Fibroblast of skin of right biceps (primary cell): ENCODE results near the gene EMP3.
A peak's percentile ranks its signal among the peaks of the same experiment; 100 is the strongest.
"Not testable (repeated sequence)": the region's sequence is repeated elsewhere in the genome, so short reads cannot be mapped to it uniquely, and the experiment has no call there.

Source experiments
- DNase-seq: peaks from one replicate; pipeline ENCODE4 v3.0.0-alpha.2; 2013

EMP3 gene

GRCh38 chr19:48348737-48349136, 23.4 kb downstream of the EMP3 start:
- no peak for DNase-seq

GRCh38 chr19:48350856-48351255, 25.5 kb downstream of the EMP3 start:
- no peak for DNase-seq

DNA sequence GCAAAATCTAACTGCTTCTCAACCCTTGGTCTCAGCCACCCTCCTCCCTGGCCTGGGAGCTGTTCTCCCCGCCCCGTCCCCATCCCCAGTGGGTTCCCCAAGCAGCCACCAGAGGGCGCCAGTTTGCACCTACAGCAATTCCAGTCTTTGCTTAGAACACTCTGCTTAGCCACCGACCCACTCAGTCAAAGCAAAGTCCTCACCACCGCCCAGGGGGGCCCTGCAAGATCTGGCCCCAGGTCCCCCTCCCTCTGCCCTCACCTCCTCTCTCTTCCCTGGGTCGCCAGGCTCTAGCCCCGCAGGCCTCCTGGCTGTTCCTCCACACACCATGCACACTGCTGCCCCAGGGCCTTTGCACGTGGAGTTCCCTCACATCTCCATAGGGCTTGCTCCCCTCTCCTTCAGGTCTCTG, 26.0 kb downstream of the EMP3 start:
- DNase-seq = peak; percentile 57

DNA sequence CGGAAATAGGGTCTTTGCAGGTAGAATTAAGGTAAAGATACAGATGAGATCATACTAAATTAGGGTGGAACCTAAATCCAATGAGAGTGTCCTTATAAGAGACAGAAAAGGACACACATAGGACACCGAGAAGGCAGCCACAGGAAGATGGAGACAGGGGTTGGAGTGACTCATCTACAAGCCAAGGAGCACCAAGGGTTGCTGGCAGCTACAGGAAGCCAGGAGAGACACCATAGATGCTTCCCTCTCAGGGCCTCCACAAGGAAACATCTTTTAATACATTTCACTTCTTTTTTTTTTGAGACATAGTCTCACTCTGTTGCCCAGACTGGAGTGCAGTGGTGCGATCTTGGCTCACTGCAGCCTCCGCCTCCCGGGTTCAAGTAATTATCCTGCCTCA, 28.3 kb downstream of the EMP3 start:
- peak; percentile 34 for DNase-seq

GRCh38 chr19:48354332-48354992, 29.1 kb downstream of the EMP3 start:
- no peak for DNase-seq

GRCh38 chr19:48355365-48355954, 30.1 kb downstream of the EMP3 start:
- DNase-seq = no peak

GRCh38 chr19:48359123-48359522, 33.8 kb downstream of the EMP3 start:
- DNase-seq = no peak

DNA sequence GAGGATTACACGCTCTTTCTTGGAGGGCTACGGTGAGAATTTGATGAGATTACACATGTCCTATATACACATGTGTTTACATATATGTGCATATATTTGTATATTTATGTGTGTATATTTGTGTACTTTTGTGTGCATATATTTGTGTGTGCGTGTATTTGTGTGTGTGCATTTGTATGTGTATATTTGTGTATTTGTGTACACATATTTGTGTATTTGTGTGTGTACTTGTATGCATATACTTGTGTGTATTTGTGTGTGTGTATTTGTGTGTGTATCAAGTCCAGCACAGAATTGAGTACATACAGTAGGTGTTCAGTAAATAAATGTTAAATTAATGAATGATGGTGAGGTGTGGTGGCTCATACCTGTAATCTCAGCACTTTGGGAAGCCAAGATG, 36.6 kb downstream of the EMP3 start:
- no peak for DNase-seq

- peak; percentile 95 for DNase-seq
Measured at GRCh38 chr19:48362716-48363499, 37.6 kb downstream of the EMP3 start.

DNA sequence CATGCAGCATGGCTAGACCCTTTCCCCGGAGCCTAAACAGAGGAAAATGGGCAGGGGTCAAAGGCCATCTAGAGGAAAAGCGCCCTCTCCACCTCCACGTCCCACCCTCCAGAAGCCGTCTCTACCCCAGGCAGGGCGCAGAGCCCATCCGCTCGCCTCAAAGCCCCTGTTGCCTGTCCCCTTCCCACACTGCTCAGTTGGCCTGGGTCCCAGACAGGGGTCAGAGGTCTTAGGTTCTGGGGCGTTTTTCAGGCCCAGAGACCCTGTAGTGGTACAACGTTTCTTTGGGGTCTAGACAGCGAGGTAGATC, 38.1 kb downstream of the EMP3 start:
- no peak for DNase-seq

DNA sequence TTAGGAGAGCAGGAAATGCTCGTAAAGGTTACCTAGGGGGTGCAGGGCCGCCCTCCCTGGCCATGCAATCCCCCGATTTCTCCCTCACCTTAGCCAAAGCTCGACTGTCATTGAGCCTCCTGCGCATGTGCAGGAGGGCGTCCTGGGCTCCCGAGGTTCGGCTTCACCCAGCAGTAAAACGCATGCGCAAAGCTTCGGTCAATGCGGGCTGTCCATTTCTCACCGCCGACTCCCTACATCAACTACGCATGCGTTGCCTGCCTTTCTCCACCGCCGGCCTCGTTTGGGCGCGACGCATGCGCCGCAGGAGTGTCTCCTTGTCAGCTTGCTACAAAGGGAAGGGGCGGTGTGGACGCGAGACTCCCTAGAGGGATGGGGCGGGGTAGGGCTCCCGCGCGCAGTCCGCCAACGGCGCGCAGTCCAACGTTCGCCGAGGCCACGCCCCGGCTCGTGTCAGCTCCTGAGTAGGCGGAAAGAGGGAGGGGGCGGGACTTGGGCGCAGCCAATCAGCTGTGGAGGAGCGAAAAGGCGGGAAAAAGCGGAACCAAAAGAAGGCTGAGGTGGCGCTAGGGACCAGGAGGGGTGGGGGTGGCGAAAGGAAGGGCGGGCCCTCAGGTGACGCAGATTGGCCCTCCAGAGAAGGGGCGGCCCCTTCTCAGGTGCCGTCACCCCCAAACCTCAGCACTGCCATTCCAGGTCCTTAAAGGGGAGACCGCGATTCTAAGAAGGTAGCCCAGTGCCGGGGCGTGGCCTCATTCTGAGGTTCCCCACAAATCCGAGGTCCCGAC, 38.7 kb downstream of the EMP3 start, which contains the start of the genes SYNGR4 and TMEM143:
SYNGR4 (plus strand) TSS at position 558 of the 788 bp plus-strand sequence. CDS start 1,476 bp downstream, outside the sequence.
TMEM143 (minus strand) TSS at position 131 of the 788 bp plus-strand sequence; CDS start at position 111, 20 bp downstream.
- DNase-seq = peak; percentile 99

- no peak for DNase-seq
Measured at GRCh38 chr19:48364598-48365348, 39.4 kb downstream of the EMP3 start.

DNA sequence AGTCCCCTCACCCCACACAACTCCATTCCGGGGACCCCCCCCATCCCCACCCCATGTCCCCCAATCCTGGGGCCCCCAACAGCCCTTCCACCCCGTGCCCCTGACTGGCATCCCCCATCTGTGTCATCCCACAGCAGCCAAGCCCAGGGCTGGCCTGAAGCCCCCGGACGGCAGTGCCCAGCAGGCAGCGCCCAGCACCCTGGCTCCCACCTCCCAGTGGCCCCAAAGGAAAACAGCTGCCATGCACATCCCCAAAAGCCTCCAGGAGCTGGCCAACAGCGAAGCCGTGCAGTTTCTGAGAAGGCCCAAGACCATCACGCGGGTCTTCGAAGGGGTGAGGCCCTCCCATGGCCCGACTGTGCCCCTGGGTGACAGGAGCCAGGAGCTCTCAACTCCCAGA, 40.2 kb downstream of the EMP3 start:
- DNase-seq = no peak

DNA sequence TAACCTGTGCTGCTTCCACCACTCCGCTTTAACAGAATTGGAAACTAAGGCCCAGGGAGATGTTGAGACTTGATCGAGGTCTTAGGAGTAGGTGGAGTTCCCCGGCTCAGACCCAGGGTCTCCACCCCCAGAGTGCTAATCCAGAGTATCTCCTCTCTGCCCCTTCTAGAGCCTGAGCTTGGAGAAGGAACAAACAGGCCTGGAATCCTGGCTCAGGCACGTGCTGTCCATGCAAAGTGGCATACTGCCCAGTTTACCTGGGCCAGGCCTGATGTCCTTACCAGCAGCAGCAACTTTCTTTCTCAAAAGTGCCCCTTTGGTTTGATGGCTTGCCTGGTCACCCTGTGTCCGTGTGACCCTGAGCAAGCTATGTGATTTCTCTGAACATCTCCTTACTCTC, 42.5 kb downstream of the EMP3 start:
- DNase-seq = no peak

- DNase-seq = no peak
Measured at GRCh38 chr19:48368936-48369335, 43.6 kb downstream of the EMP3 start.

DNA sequence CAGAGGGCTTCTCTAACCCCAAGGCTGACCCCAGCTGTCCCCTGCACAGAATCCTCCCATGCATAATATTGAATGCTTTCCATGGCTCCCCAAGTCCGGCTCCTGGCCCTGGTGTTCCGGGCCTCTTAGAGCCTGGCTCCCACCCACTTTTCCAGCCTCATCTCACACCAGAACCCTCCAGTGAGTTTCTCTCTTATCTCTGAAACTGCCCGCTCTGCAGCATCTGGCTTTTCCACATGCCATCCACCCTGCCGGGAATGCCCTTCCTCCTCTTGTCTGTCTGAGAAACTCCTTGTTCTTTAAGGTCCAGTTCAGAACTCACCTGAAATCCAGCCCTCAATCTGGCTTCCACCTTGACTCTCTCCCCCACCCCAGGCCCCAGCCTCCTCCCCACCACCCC, 45.6 kb downstream of the EMP3 start:
- no peak for DNase-seq

DNA sequence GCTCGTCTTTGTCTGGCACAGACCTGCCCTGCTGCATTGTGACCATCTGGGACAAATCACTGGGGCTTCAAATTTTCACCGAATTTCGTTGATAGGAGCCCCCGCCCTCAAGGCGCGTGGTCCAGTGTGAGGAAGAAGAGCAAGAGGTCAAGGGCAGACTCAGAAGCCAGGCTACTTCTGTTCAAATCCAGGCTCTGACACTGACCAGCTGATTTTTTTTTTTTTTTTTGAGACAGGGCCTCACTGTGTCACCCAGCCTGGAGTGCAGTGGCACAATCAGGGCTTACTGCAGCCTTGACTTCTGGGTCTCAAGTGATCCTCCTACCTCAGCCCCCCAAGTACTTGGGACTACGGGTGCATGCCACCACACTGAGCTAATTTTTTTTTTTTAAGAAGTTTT, 46.0 kb downstream of the EMP3 start:
- no peak for DNase-seq

- not testable (repeated sequence) for DNase-seq
Measured at GRCh38 chr19:48371771-48372170, 46.4 kb downstream of the EMP3 start.

- no peak for DNase-seq
Measured at GRCh38 chr19:48372904-48373303, 47.6 kb downstream of the EMP3 start.

- DNase-seq = no peak
Measured at GRCh38 chr19:48373567-48373966, 48.2 kb downstream of the EMP3 start.

DNA sequence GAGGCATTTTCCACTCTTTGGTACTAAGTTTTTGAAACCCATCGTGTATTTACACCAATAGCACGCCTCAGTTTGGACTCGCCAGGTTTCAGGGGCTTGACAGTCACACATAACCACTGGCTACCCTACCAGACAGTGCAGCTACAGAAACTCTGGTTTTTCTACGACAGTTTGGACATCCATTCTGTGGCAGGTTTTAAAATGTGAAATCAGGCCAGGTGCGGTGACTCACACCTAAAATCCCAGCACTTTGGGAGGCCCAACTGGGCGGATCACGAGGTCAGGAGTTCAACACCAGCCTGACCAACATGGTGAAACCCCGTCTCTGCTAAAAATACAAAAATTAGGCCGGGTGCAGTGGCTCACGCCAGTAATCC, 52.8 kb downstream of the EMP3 start:
- no peak for DNase-seq

- DNase-seq = no peak
Measured at GRCh38 chr19:48379058-48379457, 53.7 kb downstream of the EMP3 start.
